ENCODE results near the gene ATP6V0A1. TPM values are rescaled to one million over a fixed set of nuclear protein-coding genes. Genes with fewer than 3 reads are reported as not detected.
"Not testable (repeated sequence)": the region's sequence is repeated elsewhere in the genome, so short reads cannot be mapped to it uniquely, and the experiment has no call there.

The ATP6V0A1 gene
- total RNA-seq, 1 donor from 2014 or later = 31.1 TPM

- no peak for DNase-seq (ENCODE audit: missing footprints)
- intact Hi-C loops (cut with DNase I) = no loop called here
- peak; percentile 43 for ATAC-seq
These were observed 30.3 kb upstream of the ATP6V0A1 start for GRCh38 chr17:42428141-42428944.

DNA sequence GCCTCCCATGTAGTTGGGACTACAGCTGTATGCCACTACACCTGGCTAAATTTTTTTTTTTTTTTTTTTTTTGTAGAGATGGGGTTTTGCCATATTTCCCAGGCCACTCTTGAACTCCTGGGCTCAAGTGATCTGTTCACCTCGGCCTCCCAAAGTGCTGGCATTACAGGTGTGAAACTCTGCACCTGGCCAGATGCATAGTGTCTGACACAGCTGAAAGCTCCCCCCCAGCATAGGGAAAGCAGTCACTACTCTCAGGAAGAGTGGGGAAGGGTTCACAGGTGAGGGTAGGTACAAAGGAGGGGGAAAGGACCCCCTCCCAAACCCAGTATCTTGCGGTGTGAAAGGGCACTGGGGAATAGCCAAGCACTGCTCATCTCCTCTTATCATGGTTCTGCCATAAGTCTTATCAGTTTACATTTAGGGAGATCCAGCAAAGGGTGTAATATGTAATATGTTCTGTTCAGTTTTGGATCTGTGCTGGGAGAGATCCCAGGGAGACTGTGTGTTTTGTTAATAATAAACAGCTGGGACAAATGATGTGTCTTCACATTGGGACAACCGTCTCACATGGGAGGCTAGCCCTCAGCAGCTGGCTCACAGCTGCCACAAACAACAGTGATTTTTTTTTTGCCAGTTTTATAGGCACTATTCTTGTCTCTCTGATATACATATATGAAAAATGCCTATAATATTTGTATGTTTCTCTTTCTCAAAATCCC lies 28.8 kb upstream of the ATP6V0A1 start:
- no peak for DNase-seq (ENCODE audit: missing footprints)
- peak; percentile 75 for ATAC-seq
- intact Hi-C loops (cut with DNase I) = no loop called here

DNA sequence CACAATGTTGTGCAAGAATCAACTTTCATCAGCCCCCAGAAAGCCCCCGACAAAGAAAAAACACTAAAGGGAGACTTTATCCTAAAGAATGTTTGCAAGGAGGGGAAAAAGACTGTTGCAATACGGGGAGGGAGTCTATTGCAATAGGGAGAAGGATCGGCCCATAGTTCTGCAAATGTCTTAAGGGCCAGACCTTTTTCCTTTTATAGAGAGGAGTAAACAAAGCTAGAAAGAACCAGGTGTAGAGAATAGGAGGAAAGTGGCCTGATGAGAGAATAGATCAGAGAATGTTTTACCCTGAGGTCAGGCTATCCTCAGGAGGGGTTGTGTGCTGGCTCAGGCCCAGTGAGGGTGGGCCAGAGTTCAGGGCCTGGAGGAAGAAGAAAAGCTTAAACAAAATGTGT lies 26.9 kb upstream of the ATP6V0A1 start:
- intact Hi-C loops (cut with DNase I) = no loop called here
- ATAC-seq (no peak), DNase-seq (ENCODE audit: missing footprints) (no peak)

GRCh38 chr17:42436391-42436790 lies 22.3 kb upstream of the ATP6V0A1 start:
- ATAC-seq (peak; percentile 96), DNase-seq (ENCODE audit: missing footprints) (no peak)

DNA sequence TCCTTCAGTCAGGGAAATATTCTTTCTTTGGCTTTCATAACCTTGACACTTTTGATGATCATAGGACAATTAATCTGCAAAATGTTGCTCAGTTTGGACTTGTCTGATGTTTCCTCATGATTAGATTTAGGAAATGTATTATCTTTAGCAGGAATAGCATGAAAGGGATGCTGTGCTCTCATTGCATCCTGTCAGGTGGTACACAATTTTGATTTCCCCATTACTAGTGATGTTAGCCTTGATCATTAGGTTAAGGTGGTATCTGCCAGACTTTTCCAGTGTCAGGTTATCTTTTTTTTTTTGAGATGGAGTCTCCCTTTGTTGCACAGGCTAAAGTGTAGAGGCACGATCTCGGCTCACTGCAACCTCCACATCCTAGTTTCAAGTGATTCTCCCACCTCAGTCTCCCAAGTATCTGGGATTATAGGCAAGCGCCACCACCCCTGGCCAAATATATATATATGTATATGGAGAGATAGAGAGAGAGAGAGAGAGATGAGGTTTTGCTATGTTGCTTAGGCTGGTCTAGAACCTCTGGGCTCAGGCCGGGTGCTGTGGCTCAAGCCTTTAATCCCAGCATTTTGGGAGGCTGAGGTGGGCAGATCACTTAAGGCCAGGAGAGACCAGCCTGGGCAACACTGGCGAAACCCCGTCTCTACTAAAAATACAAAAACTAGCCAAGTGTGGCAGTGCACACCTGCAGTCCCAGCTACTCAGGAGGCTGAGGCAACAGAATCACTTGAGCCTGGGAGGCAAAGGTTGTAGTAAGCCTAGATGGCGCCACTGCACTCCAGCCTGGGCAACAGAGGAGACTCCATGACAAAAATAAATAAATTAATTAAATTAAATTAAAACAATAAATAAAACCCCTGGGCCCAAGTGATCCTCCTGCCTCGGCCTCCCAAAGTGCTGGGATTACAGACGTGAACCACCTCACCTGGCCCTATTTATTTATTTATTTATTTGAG lies 19.8 kb upstream of the ATP6V0A1 start:
- peak; percentile 66 for DNase-seq (ENCODE audit: missing footprints)
- ATAC-seq = no peak
- intact Hi-C loops (cut with DNase I) = no loop called here

More at GRCh38 chr17:42436391-42436790, 22.3 kb upstream of the ATP6V0A1 start:
- intact Hi-C loops (cut with DNase I) = no loop called here

- no peak for DNase-seq (ENCODE audit: missing footprints)
- no peak for ATAC-seq
- intact Hi-C loops (cut with DNase I) = no loop called here
These were observed 17.1 kb upstream of the ATP6V0A1 start for GRCh38 chr17:42441371-42442195.

- intact Hi-C loops (cut with DNase I) = no loop called here
- no peak for DNase-seq (ENCODE audit: missing footprints)
- ATAC-seq = no peak
These were observed 16.5 kb upstream of the ATP6V0A1 start for GRCh38 chr17:42442196-42442565.

DNA sequence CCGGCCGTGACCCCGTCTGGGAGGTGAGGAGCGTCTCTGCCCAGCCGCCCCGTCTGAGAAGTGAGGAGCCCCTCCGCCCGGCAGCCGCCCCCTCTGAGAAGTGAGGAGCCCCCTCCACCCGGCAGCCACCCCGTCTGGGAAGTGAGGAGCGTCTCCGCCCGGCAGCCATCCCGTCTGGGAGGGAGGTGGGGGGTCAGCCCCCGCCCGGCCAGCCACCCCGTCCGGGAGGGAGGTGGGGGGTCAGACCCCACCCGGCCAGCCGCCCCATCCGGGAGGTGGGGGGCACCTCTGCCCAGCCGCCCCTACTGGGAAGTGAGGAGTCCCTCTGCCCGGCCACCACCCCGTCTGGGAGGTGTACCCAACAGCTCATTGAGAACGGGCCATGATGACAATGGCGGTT lies 9.5 kb upstream of the ATP6V0A1 start:
- ATAC-seq; intact Hi-C loops (cut with DNase I); DNase-seq (ENCODE audit: missing footprints): not testable (repeated sequence)

- DNase-seq (ENCODE audit: missing footprints); intact Hi-C loops (cut with DNase I); ATAC-seq: not testable (repeated sequence)
These were observed 8.8 kb upstream of the ATP6V0A1 start for GRCh38 chr17:42449838-42450237.

DNA sequence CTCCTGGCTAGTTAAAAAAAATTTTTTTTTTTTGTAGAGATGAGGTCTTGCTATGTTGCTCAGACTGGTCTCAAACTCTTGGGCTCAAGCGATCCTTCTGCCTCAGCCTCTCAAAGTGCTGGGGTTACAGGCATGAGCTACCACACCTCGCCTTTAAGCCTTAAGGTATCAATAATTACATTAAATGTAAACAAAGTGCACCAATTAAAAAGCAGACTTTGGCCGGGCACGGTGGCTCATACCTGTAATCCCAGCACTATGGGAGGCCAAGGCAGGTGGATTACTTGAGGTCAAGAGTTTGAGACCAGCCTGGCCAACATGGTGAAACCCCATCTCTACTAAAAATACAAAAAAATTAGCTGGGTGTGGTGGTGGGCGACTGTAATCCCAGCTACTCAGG lies 7.4 kb upstream of the ATP6V0A1 start:
- intact Hi-C loops (cut with DNase I); ATAC-seq; DNase-seq (ENCODE audit: missing footprints): not testable (repeated sequence)

GRCh38 chr17:42453439-42453838 lies 5.2 kb upstream of the ATP6V0A1 start:
- intact Hi-C loops (cut with DNase I) = no loop called here
- ATAC-seq = no peak
- DNase-seq (ENCODE audit: missing footprints) = no peak

- DNase-seq (ENCODE audit: missing footprints); ATAC-seq: not testable (repeated sequence)
- intact Hi-C loops (cut with DNase I) = loop anchor here (5.0 kb wide), 3 partner anchors 33 to 62 kb away; partner anchors contain the start of gene CAVIN1
These were observed 3.7 kb upstream of the ATP6V0A1 start for GRCh38 chr17:42454987-42455386.

GRCh38 chr17:42456223-42457106 lies 2.2 kb upstream of the ATP6V0A1 start:
- ATAC-seq = no peak
- intact Hi-C loops (cut with DNase I) = loop anchor here (5.0 kb wide), 3 partner anchors 34 to 61 kb away; partner anchors contain the start of gene CAVIN1
- no peak for DNase-seq (ENCODE audit: missing footprints)

DNA sequence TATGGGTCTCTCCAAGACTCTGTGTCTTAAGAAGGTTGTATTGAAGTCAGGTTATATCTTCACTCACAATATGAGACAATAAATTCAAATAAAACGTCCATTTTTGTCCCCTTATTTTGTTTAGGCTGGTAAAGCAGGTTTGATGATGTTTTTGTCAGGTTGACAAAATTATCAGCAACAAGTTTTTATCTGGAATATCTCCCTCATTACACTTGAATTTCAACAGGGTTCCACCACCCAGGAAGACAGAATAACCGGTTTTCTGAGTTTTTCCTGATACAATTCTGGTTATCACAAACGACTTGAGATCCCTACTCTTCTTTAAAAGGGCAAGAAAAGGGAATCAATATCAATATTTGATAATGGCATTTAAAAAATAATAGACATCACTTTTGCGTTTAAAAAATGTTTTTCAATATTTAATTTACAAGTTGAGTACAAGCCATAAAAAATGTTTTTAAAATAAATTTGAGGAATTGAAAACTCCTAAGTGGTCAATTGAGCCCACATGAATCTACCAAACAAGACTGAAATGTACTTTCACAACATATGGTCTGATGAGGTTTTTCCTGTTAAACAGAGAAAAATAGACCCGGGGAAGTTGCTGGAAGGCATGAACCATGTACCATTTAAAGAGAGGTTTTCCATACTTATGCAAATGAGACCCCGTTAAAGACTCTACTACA lies 1.4 kb upstream of the ATP6V0A1 start:
- ATAC-seq (no peak), DNase-seq (ENCODE audit: missing footprints) (no peak)
- intact Hi-C loops (cut with DNase I) = loop anchor here (5.0 kb wide), 3 partner anchors 35 to 60 kb away; partner anchors contain the start of gene CAVIN1

DNA sequence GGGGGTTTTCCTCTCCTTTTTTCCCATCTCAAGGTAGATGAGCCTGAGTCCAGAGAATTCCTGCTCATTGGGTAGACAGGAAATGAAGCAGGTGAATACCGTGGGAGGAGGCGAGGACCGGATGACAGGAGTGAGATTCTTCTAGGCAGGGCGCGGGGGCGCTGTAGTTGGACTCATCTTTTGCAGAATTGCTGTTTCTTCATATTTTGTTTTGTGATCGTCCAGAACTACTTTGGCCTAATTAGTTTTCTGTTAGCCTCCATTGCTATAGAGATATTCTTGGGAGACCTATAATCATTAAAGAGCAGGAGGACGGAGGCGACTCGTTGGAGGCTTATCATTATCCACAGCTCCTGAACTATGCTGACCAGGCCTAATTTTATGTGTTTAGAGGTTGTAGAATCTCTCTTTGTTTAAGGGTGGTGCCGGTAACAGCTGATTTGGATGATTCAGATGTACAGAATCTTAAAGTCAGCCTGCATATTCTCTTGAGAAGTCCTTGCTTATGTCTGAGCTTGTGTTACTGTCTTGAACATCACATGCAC lies 650 bp downstream of the ATP6V0A1 start:
- ATAC-seq (peak; percentile 40), DNase-seq (ENCODE audit: missing footprints) (peak; percentile 77)
- intact Hi-C loops (cut with DNase I) = loop anchor here (5.0 kb wide), 3 partner anchors 37 to 58 kb away; partner anchors contain the start of gene CAVIN1

- intact Hi-C loops (cut with DNase I) = loop anchor here (5.0 kb wide), 3 partner anchors 38 to 57 kb away; partner anchors contain the start of gene CAVIN1
- ATAC-seq (no peak), DNase-seq (ENCODE audit: missing footprints) (no peak)
These were observed 1.2 kb downstream of the ATP6V0A1 start for GRCh38 chr17:42459801-42460281.
